Caki2 (cell line): ENCODE measurements around the gene SORCS2. TPM values are rescaled to one million over a fixed set of nuclear protein-coding genes. Genes with fewer than 3 reads are reported as not detected.

Experiments
- DNase-seq: peaks from one replicate; pipeline ENCODE4 v3.0.0-alpha.2; 2015; ENCODE audit warnings: low read depth
- in situ Hi-C: cut with HindIII; loops from 2 replicates; pipeline ENCODE4 v1.10.0; 2016; ENCODE audit warnings: low sequenced_read_pairs, low pct_unique_long_range_greater_than_20kb, mixed read lengths
- total RNA-seq: library from RNA; depleted of rRNA; stranded (reverse); fragments of >200 nt; shearing (Covaris generic); gene quantifications from 2 replicates; pipeline ENCODE4 v1.2.3, GENCODE V29; 2014; ENCODE audit warnings: low replicate concordance

The SORCS2 gene
- total RNA-seq, 1 experiment from 2014 or later, result 1.4 TPM

DNA sequence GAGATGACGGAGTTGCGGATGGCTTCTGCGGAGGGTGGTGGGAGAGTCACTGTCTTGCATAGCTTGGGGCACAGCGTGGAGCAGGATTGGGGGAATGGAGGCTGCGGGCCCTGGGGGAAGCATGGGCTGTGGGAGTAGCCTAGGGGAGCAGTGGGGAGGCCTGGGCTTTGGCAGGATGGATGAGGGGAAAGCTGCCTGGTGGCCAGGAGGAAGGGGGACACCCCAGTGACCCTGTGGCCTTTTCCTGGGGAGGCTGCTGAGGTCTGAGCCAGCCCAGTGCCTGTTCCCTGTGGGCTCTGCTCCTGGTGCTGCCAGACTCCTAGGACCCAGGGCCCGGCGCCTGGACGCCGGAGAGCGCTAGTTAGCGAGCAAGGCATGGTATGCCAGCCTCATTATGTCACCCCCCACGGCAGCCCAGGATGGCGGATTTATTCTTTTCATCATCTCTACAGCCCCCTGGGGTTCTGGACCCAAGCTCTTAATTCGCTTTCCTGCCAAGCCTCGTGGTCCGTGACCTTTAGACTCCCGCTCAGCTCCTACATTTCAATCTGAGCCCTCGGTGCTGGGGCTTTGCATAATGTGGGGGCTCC lies 39.8 kb downstream of the SORCS2 start:
- in situ Hi-C loops, result no loop called here

DNA sequence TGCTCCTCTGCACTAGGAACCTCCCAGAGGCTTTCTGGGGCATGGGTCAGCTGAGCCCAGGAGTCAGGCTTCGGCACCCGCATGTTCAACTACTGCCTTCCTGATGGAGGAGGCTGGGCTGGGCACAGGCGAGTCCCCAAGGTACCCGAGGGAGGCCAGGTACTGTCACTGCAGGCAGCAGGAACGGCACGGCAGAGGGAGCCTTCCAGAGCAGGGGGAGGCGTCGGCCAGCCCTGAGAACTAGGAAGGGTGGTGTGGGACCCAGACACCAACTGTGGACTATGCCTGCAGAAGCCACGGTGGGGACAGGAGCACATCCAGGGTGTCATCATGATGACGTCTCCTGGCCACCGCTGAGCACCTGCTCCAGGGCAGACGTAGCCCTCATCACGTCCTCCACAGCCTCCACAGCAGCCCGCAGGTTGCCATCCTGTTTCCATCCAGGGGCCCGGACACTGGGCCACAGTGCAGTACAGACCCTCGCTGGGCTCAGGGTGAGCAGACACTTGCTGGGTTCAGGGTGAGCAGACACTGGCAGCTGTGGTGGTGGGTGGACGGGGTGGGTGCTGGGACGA lies 40.8 kb downstream of the SORCS2 start:
- no peak for DNase-seq
- in situ Hi-C loops, result no loop called here

More for the DNA sequence above, 39.8 kb downstream of the SORCS2 start:
- no peak for DNase-seq

- DNase-seq, result no peak
- in situ Hi-C loops, result no loop called here
Measured at GRCh38 chr4:7233601-7234000, 41.3 kb downstream of the SORCS2 start.

DNA sequence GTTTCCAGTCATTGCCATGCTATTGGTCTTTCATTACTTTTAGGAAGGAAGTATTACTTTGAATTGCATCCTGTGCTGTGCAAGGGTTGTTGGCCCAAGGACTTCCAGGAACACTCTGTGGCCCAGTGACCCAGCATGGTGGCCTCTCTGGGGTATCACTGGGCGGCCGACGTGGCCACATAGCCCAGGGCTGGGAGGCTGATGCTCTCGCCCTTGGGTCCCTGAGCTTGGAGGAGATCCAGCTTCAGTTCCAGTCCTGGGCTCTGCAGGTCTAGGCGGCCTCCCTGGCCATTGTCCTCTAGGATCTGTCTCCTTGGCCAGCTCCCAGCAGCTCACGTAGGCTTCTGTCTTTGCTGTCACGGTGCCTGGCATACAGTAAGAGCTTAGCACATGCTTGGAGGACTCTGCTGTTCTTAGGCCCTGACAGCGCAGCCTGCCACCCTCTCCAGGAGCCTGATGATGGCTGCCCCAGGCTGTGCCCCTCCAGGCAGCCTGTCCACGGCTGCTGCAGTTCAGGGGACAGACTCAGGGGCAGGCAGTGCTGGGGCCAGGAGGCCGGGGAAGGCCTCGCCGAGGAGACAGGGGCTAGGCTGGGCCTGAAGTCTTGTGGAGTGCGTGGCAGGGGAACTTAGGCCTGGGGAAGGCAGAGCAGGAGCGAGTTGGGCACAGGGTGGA lies 42.2 kb downstream of the SORCS2 start:
- DNase-seq, result no peak
- in situ Hi-C loops, result no loop called here

DNA sequence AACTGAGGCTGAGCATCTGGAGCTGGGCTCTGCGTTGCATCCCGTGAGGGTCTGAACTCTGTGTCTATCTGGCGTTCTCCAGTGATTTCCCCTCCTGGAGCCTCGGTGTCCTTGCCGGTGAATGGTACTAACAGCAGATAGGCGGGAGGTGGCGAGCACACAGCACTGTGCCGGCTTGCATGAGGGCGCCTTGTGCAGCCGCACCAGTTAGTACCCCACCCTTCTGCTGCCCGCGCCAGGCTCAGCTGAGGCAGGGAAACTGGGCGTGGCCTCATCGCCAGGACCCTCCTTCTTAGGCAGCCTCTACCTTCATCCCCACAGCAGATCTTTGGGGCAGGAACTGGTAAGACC lies 42.7 kb downstream of the SORCS2 start:
- no peak for DNase-seq
- in situ Hi-C loops, result no loop called here

GRCh38 chr4:7236847-7237246 lies 44.5 kb downstream of the SORCS2 start:
- in situ Hi-C loops, result no loop called here
- no peak for DNase-seq

GRCh38 chr4:7237873-7238272 lies 45.5 kb downstream of the SORCS2 start:
- in situ Hi-C loops, result no loop called here
- DNase-seq, result no peak

- no peak for DNase-seq
- in situ Hi-C loops, result no loop called here
Measured at GRCh38 chr4:7238300-7238960, 46.1 kb downstream of the SORCS2 start.

DNA sequence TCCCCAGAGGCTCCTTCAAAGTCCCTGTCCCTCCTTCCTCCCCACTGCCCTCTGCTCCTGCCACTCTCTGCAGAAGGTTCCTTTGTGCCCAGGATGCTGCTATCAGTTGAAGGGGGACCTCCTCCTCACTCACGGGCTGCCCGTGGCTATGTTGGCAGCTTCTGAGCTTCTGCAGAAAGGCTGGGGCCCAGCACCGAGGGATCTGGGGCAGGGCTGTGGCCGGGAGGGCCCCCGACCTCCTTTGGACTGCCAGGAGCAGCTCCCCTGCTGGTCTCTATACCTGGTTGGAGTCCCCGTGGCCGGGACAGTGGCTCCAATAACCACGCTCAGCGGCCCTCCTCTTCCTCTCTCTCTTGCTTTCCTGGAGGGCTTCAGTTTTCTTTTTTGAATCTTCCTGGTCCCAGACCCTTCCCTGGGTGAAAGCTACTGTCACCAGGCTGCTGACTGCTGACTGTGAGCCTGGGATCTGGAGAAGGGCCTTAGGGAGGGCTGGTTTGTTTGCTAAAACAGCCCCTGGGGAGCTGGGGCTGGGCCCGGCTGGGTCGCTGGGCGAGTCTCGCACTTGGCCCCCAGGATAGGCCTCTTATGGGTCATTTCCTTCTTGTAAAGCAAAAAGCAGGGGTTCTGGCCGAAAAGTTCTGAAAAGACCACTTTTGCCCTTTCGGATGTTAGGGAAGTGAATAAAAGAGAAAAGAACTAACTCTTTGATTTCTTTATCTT lies 46.9 kb downstream of the SORCS2 start:
- in situ Hi-C loops, result no loop called here
- DNase-seq, result no peak

DNA sequence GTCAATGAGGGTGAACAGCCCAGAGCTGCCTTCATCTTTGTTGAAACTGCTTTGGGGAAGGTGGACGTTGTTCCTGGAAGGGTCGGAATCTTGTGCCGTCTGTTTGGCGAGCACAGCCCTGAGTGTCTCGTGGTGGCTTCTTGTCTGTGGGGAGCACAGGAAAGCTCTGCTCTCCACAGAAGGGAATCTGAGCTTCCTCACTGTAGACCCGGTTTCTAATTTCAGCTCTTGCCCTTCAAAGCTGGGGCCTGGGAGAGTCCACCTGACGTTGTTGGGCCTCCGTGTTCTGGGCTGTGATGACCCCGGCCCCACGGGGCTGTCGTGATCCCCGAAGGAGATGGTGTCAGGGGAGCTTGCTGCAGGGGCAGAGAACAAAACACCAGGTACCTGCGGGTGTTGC lies 47.5 kb downstream of the SORCS2 start:
- in situ Hi-C loops, result no loop called here
- DNase-seq, result no peak

GRCh38 chr4:7240306-7240705 lies 48.0 kb downstream of the SORCS2 start:
- in situ Hi-C loops, result no loop called here
- DNase-seq, result no peak

GRCh38 chr4:7241597-7242125 lies 49.3 kb downstream of the SORCS2 start:
- DNase-seq, result no peak
- in situ Hi-C loops, result no loop called here

DNA sequence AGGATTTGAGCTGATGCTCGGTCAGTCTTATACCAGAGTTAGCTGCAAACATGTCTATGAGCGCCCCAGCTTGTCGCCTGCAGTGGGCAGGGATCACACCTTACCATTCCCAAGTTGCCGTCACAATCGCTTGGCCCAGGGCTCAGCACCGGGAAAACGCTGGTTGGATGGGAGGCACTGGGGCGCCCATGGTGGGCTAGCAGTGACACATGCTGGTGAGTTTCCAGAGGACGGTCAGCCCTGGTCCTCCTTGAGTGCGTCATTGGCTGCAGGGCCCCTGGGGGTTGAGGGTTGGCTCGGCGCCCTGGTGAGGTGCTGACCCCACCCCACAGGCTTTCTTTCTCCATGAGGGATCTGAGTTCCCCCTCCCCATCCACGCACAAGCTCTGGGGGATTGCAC lies 50.4 kb downstream of the SORCS2 start:
- in situ Hi-C loops, result no loop called here
- DNase-seq, result no peak

DNA sequence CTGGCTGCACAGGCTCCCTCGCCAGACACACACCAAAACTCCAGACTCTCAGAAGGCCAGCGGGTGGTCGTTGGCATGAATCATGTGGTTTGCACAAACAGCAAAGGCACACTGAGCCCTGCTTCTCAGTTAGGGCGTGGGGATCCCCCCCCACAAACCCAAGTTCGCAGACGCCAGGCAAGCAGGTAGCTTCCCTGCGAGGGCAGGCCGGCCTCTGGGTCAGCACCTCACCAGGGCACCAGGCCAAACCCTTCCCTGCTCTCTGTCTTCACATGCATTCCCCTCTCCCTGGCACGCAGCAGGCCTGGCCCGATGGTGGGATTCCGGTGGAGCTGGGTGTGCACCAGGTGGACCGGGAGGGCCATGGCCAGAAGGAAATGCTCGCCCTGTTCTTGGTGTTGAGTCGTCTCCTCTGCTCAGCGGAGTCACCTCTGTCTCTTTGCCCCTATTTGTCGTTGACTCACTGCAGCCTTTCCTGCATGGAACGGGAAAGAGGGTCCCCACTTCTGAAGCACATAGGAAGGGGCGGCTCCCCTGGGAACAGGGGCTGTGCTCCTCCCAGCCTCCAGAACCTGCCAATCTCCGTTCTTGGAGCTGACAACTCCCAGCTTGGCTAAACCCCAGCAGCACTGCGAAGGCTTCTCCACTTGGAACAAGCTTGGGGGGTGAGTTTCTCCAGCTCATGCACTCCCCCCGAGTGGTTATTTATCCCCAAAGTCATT lies 51.4 kb downstream of the SORCS2 start:
- in situ Hi-C loops, result no loop called here
- DNase-seq, result no peak

DNA sequence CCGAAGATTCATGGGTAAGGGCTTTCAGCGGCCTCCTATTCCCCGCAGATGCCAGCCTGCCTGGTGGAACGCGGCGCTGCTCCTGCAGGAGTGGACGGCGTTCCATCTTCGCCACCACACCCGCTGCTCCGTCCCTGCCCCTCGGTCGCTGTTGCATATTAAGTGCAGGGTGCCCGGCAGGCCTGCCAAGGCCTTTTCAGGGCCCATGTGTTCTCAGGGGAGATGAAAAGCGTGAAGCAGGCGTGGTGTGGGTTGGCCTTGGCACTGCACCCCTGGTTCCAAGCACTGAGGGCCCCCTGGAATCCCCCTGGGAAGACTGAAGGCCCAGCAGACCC lies 52.0 kb downstream of the SORCS2 start:
- in situ Hi-C loops, result no loop called here
- DNase-seq, result no peak

GRCh38 chr4:7244751-7245320 lies 52.5 kb downstream of the SORCS2 start:
- no peak for DNase-seq
- in situ Hi-C loops, result no loop called here

DNA sequence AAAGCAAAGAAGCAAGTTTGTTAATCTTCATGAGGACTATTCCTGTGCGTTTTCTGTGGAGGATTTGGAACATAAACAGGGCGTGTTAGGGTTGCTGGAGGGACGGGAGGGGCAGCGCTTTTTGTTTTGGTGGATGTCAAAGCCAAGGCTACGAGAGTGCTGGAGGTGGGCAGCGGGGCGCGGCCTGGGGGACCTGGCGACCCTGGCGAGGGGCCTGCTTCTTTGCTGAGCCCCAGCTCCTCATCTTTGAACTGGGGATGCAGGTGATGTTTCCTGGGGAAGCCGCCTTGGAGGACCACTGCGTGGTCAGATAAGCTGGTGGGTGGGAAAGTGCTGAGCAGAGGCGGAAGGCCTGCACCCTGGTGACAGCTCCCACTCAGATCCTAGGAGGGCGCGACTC lies 55.2 kb downstream of the SORCS2 start:
- in situ Hi-C loops, result no loop called here
- no peak for DNase-seq

DNA sequence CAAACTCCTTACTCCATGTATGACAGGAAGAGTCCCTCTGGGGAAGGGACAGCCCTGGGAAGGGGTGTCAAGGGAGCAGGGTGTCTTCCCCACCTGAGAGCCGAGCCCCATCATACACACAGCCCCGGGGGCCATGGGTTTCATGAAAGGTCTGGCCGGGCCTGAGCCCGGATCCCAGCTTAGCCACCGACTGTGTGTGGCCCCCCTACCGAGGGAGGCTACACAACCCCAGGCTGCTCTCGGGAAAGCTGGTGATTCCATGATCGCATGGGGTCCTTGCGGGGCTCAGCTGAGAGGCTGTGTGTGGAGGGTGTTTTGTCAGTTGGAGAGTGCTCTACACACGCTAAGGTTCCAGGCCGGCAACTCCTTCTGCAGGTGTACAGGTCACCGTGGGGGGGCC lies 55.6 kb downstream of the SORCS2 start:
- no peak for DNase-seq
- in situ Hi-C loops, result no loop called here
